Heart left ventricle (tissue), 13 donors: ENCODE results near the gene ZNF544.

Experiments
- CTCF ChIP-seq, 12 donors: fragments of 200-600 bp; sonication (generic) in 4 of 12; IDR thresholded peaks; one replicate each; pipeline versions ENCODE4 v1.5.0 to v1.8.0; 2018 to 2022; ENCODE audit warnings: antibody characterized with exemption in 12 of 12, mild to moderate bottlenecking in 5 of 12
- POLR2A ChIP-seq, 2 donors: fragments of 450-650 bp; IDR thresholded peaks; one replicate each; pipeline ENCODE4 v1.6.1; 2017; ENCODE audit warnings: antibody characterized with exemption in 2 of 2, mild to moderate bottlenecking in 2 of 2, moderate library complexity in 2 of 2
- donor health status: ischemic (EF 13 %, LVEDD 7.1; RV severe dilation, severe dysfunction).
- donor health status: DM: no; HTN: yes; CAD: no.
- donor health status: DM: no; HTN: no; CAD: no.
- donor health status: ischemic (EF 25% LVEDD 6.9; RV normal size, moderate dysfunction).
- donor health status: ischemic (EF 25% LVEDD 5.7; RV mildly dilated, moderate dysfunction).
- donor health status: ischemic (EF 35%, LVEDD 5.7; RV mildly dilated, moderate dysfunction).
- donor health status: nonischemic (EF 11% LVEDD 7.7; RV severe dilation, severe dysfunction).
- donor health status: DM: yes; HTN: yes; CAD: no.
- donor health status: PGD.
- donor health status: ischemic (EF 29% LVEDD 5.4; RV normal size, mild dysfunction).
- donor health status: nonischemic (EF 23%, LVEDD 6.1; RV moderate dilation, normal function).

DNA sequence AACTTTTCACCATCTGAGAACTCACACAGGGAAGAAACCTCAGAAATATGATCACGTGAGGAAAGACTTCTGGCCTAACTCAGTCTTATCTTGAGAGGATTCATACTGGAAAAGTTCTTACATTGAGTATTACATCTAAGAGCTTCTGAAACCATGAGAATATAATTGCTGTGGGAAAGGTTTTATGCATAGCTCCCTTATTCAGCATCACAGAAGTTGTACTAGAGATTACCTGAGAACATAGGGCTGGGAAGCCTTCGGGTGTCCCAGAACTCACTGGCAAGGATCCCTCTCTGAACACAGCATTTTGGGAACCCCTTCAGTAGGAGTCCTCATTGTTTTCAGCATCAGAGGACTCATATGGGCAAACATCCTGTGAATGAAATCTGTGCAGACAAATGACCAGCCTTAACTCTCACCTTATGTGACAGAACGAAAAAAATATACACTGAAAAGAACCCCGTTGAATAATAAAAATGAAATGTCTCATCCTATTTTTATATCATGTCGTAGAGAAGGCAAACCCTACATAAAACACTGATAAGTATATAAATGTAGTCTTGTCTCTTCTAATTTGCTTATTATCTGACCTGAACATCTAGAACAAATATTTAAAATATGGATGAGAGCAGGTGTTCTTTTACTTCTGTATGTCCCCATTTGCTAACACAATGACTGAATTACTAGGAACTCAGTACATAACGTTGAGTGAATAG, 31.7 kb upstream of the ZNF544 start:
- TF ChIP-seq CTCF (IDR thresholded peaks at IDR 0.05) (no peak), POLR2A (IDR thresholded peaks at IDR 0.05) (no peak)
